PC-3 (cell line): ENCODE results near the gene EGFLAM.

Experiments used
- EZH2 ChIP-seq: fragments of 300-600 bp; sonication (generic); IDR thresholded peaks from one replicate; pipeline ENCODE4 v1.6.1; 2017; ENCODE audit warnings: antibody characterized with exemption, mild to moderate bottlenecking, low read length; ENCODE audit not compliant: unreplicated experiment
- EZH2phosphoT487 ChIP-seq: fragments of 300-600 bp; sonication (generic); IDR thresholded peaks from 2 replicates; pipeline ENCODE4 v1.6.1; 2018; ENCODE audit warnings: mild to moderate bottlenecking, antibody characterized with exemption, low read length, borderline replicate concordance
- TF ChIP-seq, protein P1 (sequence below): fragments of 300-600 bp; sonication (generic); conservative IDR thresholded peaks from 2 replicates; pipeline ENCODE4 v1.5.1; 2017; ENCODE audit warnings: antibody characterized with exemption, low read depth, mild to moderate bottlenecking, low read length

DNA sequence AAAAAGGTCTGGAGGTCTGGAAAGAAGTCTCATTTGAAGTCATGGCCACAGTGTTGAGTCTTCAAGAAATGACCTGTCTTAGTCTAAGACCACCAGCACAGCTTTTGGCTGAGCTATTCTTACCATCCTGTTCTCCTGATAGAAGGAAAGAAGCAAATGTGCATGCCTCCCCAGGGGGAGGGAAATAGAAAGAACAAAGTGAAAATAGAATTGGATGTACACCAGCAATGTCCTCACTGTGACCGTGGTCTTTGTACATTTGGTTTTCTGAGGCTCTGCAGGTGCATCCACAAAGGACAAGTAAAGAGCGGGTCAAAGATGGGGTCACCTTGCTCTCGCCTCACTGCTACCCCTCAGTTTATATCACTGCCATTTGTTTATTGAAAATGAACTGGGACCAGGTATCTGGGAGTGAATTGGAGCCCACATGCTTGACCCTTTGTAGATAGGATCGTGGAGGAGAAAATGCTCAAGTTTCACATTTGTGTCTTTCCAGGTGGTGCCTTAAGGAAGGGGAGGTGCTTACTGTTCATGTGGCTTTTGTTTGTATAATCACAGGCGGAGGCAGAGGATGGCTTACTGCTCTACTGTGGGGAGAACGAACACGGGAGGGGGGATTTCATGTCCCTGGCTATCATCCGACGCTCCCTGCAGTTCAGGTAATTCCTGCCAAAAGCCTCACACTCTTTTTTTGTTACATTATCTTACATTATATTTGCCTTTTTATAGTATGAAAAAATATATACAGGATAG lies 150.3 kb downstream of the EGFLAM start:
- TF ChIP-seq, protein P1, sequence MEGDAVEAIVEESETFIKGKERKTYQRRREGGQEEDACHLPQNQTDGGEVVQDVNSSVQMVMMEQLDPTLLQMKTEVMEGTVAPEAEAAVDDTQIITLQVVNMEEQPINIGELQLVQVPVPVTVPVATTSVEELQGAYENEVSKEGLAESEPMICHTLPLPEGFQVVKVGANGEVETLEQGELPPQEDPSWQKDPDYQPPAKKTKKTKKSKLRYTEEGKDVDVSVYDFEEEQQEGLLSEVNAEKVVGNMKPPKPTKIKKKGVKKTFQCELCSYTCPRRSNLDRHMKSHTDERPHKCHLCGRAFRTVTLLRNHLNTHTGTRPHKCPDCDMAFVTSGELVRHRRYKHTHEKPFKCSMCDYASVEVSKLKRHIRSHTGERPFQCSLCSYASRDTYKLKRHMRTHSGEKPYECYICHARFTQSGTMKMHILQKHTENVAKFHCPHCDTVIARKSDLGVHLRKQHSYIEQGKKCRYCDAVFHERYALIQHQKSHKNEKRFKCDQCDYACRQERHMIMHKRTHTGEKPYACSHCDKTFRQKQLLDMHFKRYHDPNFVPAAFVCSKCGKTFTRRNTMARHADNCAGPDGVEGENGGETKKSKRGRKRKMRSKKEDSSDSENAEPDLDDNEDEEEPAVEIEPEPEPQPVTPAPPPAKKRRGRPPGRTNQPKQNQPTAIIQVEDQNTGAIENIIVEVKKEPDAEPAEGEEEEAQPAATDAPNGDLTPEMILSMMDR: no peak
- no peak for TF ChIP-seq EZH2
- TF ChIP-seq EZH2phosphoT487: no peak
